ENCODE results near the gene MEIS1.

Gene MEIS1

GRCh38 chr2:66507673-66508201, 72.8 kb downstream of the MEIS1 start:
- H3K27me3 Mint-ChIP-seq (ENCODE audit: low read depth), result no peaks in the 10 kb centered on the region
- no peak for TF ChIP-seq CTCF (IDR thresholded peaks at IDR 0.05; ENCODE audit: unreplicated experiment in 3 of 3)

GRCh38 chr2:66508484-66509071, 73.7 kb downstream of the MEIS1 start:
- Mint-ChIP-seq H3K4me3 (peak overlapping the region; percentile 16 to 40 (median 40)), H3K27me3 (ENCODE audit: low read depth) (no peaks in the 10 kb centered on the region), H3K9me3 (no peaks in the 10 kb centered on the region), H3K4me1 (peaks cover 63% of the 10 kb centered on the region), H3K36me3 (ENCODE audit: low read depth) (peaks cover 33% of the 10 kb centered on the region), H3K27ac (peak overlapping the region; percentile 77 to 89 (median 80))
- TF ChIP-seq CTCF (IDR thresholded peaks at IDR 0.05; ENCODE audit: unreplicated experiment in 3 of 3), result no peak

More at GRCh38 chr2:66507673-66508201, 72.8 kb downstream of the MEIS1 start:
- no peaks in the 10 kb centered on the region for H3K9me3 Mint-ChIP-seq
- H3K4me3 Mint-ChIP-seq, result peak overlapping the region; percentile 32 to 66 (median 58)
- H3K36me3 Mint-ChIP-seq (ENCODE audit: low read depth), result peaks cover 33% of the 10 kb centered on the region
- peak overlapping the region; percentile 77 to 82 (median 80) for H3K27ac Mint-ChIP-seq
- peaks cover 59% of the 10 kb centered on the region for H3K4me1 Mint-ChIP-seq

- Mint-ChIP-seq H3K4me1 (peaks cover 65% of the 10 kb centered on the region), H3K9me3 (no peaks in the 10 kb centered on the region), H3K36me3 (ENCODE audit: low read depth) (peaks cover 38% of the 10 kb centered on the region), H3K27ac (peak overlapping the region; percentile 77 to 89 (median 80)), H3K27me3 (ENCODE audit: low read depth) (no peaks in the 10 kb centered on the region), H3K4me3 (peak overlapping the region; percentile 15 to 65 (median 30))
- TF ChIP-seq CTCF (IDR thresholded peaks at IDR 0.05; ENCODE audit: unreplicated experiment in 3 of 3), result no peak
Observed at GRCh38 chr2:66509326-66509811, 74.4 kb downstream of the MEIS1 start.

- no peak overlapping the region for H3K4me3 Mint-ChIP-seq
- H3K27ac Mint-ChIP-seq, result no peak overlapping the region
- H3K4me1 Mint-ChIP-seq, result peaks cover 46% of the 10 kb centered on the region
- no peak for TF ChIP-seq CTCF (IDR thresholded peaks at IDR 0.05; ENCODE audit: unreplicated experiment in 3 of 3)
- no peaks in the 10 kb centered on the region for H3K9me3 Mint-ChIP-seq
- no peaks in the 10 kb centered on the region for H3K27me3 Mint-ChIP-seq (ENCODE audit: low read depth)
- peaks cover 55% of the 10 kb centered on the region for H3K36me3 Mint-ChIP-seq (ENCODE audit: low read depth)
Observed at GRCh38 chr2:66512626-66513025, 77.7 kb downstream of the MEIS1 start.

GRCh38 chr2:66515743-66516142, 80.8 kb downstream of the MEIS1 start:
- Mint-ChIP-seq H3K36me3 (ENCODE audit: low read depth) (peaks cover 69% of the 10 kb centered on the region), H3K4me1 (peaks cover 26% of the 10 kb centered on the region), H3K4me3 (no peak overlapping the region), H3K27ac (no peak overlapping the region), H3K9me3 (no peaks in the 10 kb centered on the region), H3K27me3 (ENCODE audit: low read depth) (no peaks in the 10 kb centered on the region)
- TF ChIP-seq CTCF (IDR thresholded peaks at IDR 0.05; ENCODE audit: unreplicated experiment in 3 of 3), result no peak

GRCh38 chr2:66516499-66516898, 81.6 kb downstream of the MEIS1 start:
- Mint-ChIP-seq H3K36me3 (ENCODE audit: low read depth) (peaks cover 74% of the 10 kb centered on the region), H3K27me3 (ENCODE audit: low read depth) (no peaks in the 10 kb centered on the region), H3K4me1 (peaks cover 30% of the 10 kb centered on the region), H3K9me3 (no peaks in the 10 kb centered on the region), H3K4me3 (no peak overlapping the region), H3K27ac (no peak overlapping the region)
- no peak for TF ChIP-seq CTCF (IDR thresholded peaks at IDR 0.05; ENCODE audit: unreplicated experiment in 3 of 3)
